KG1 (cell line): ENCODE measurements around the gene CFLAR.

Experiments used
- DNase-seq: peaks from one replicate; lab custom pipeline; 2025; lab: John Stamatoyannopoulos, UW

Gene CFLAR

GRCh38 chr2:201218780-201219179 lies 102.8 kb downstream of the CFLAR start:
- no peak for DNase-seq

- DNase-seq = no peak
Measured at GRCh38 chr2:201219328-201220096, 103.5 kb downstream of the CFLAR start.

DNA sequence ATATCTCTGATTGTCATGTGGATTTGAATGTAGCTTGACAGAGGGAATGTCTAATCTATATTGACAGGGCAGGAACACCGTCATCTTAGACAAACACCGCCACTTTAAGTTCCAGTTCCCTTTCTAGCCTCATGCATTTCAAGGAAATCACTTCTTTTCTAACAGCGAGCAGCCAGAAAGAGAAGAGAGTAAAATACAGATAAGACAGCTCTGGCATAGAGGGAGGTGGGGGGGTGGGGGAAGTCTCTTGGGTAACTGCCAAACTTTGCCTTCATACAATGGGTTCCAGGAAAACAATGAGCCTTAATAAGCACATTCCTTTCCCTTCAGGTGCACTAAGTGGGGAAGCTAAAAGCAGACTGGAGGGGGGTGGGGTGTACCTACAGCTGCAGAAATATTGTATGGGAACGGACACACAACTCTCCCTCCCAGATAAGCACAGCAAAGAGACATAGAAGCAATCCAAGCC lies 104.2 kb downstream of the CFLAR start:
- no peak for DNase-seq

DNA sequence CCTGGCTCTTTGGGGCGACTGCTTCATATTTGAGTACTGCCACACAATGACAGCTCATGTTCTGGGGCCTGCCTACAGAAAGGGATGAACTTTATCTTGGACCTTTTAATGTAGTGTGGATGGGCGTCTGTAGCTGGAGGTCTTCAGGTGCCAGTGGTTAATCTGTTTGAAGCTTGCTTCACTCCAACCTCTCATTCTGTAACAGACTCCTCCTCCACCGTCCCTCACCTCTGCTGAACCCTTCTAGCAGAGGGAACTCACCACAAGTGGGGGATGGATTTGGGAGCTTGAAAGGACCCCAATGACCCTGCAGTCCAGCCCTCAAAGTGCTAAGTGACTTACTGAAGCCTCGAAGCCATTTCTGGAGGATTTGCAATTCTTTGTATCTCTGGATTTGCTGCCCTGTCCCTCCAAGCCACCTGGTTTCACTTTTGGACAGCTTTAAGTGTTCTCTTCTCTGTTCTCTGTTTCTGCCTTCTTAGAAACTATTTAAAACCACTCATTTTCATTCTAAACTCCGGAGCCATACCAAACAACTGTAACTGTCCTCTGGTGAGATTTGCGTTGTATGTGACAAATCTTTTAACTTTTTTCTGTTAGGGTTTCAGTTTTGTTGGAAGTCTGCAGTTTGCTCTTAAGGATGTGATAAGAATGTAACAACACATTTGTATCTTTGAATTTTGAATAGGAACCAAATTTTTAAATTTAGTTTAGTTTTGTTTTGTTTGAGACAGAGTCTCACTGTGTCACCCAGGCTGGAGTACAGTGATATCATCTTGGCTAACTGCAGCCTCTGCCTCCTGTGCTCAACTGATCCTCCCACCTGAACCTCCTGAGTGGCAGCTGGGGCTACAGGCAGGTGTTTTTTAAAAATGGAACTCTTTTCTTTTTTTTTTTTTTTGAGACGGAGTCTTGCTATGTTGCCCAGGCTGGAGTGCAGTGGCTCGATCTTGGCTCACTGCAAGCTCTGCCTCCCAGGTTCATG lies 107.4 kb downstream of the CFLAR start:
- DNase-seq = no peak
